Retinal pigment epithelial cell (primary cell): ENCODE measurements around the gene DAAM2.

Experiments
- DNase-seq: peaks from one replicate; pipeline ENCODE4 v3.0.0-alpha.2; 2010; ENCODE audit warnings: low read depth
- H3K4me3 ChIP-seq: 2 replicates; pipeline ENCODE4 v1.5.1; 2011; ENCODE audit warnings: mild to moderate bottlenecking, low read length, control low read depth, moderate library complexity
- CTCF ChIP-seq: conservative IDR thresholded peaks from 2 replicates; pipeline ENCODE4 v1.5.1; 2011; ENCODE audit warnings: low read depth, low read length, control low read depth, inconsistent platforms

DAAM2 gene

DNA sequence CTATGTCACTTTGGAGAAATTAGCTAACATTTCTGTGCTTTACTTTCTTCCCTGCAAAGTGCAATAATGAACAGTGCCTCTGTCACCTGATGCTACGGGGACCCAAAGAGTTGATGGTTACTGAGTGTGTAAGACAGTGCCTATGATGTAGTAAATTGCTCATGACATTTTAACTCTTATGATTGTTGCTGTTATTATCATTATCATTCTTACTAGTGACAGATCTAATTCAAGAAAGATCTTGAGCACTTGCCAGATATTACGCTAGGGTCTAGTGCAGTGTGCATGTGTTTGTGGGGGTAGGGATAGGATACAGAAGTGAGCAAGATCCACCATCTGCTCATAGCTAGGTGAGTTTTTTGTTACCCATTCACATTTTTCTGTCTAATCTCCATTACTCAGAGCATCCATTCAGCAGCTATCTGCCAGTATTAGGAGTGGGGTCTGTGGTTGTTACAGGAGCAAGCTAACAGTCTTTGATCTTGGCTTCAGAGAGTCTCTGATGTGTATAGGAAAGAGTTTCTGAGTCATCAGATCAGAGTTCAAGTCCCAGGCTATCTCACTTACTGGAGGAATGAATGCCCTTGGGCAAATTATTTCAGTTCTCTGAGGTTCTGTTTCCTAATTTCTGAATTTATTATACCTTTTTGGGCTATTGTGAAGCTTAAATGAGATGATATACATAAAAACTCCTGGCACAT lies 33.1 kb upstream of the DAAM2 start:
- no peak for DNase-seq
- TF ChIP-seq CTCF: no peak

DNA sequence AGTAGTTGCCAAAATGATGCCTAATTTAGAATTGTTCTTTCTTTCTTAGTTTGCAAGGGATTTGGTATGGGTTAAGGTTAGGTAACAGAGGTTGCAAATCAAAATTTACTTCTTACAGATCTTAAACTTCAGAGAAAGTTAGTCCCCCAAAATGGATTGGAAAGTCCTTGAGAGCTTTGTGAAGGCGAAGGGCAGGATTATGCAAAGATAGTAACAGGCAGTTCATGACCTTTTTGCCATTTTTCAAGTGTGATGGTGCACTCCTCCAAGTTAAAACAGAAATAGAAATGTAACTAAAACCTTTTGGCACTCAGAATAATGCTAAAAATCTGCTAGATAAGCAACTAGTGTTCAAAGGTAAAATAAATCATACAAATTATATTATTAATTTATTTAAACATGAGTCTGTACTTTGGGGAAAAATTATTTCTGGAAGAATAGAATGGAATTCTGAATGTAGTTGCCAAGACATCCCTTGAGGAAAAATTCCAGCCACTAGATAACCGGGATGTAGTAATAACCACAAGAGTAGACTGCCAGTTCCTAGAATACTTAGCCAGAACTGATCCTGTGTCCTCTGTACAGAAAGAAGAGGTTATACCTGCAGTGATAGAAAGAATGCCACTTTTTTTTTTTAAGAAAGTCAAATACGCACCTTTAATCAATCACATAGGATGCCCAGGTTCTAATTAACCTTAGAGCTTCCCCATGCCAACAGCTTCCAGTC lies 31.8 kb upstream of the DAAM2 start:
- TF ChIP-seq CTCF: no peak
- DNase-seq: no peak
- no peak overlapping the region for H3K4me3 ChIP-seq

More for the DNA sequence above, 33.1 kb upstream of the DAAM2 start:
- no peak overlapping the region for H3K4me3 ChIP-seq

DNA sequence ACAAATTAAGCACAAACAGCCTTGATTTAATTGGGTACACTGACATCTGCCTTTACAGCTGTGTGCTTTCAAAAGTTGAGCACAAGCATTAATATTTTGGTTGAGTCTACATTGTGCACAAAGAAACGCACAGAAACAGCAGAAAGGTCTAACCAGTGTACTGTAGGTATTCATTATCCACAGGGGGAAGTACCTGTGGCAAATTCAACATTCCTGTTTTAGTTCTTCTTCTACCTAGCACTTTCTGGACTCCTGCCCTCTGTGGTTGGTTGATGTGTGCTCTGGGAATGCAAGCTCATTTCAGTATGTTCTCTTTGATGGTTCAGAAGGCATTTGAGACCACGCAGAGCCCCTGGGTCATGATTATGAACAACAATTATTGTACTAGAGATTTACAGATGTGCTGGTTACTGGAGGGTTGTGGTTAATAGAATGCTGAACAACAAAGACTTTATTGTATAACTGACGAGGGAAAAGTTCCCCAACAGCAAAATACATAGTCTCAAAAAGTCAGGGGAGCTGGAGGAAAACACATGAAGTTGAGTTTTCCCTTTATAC lies 26.6 kb upstream of the DAAM2 start:
- no peak for DNase-seq
- H3K4me3 ChIP-seq: no peak overlapping the region
- no peak for TF ChIP-seq CTCF

DNA sequence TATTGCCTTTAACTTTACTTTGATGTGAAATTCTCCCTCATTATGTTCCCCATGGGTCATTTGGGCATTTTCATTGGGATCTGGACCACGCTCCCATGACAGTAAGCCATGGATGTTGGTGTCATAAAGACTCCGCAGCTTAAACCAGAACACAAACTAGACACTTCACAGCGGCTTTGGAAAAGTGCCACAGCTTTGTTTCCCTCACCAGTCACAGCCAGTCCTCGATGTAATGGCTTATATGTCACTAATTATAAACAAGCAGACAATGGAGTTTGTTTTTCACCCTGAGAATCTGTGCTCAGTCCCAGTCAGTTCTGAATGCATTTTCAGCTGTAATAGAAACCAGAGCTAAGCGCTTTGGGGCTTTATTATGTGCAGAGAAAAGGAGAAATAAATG lies 23.2 kb upstream of the DAAM2 start:
- no peak overlapping the region for H3K4me3 ChIP-seq
- TF ChIP-seq CTCF: no peak
- DNase-seq: no peak

DNA sequence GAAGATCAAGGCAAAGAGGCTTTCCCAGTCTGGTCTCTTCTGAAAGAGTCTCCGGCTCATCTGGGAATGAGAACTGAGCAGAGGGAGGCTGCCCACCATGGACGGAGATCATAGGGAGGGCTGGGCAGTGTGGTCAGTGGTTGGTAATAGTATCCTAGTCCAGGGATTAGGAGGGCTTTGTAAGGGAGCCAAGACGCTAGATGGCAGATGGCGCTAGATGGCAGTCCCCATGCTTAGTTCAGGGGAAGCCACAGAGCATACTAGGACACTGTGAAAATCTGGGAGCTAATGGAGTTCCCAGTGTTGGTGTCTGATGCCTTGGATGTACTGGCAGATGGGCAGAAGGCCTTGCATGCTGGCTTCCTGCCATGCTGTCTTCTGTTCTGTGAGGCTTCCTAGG lies 21.7 kb upstream of the DAAM2 start:
- no peak for TF ChIP-seq CTCF
- no peak for DNase-seq

GRCh38 chr6:39772559-39773273 lies 19.5 kb upstream of the DAAM2 start:
- DNase-seq: no peak
- TF ChIP-seq CTCF: no peak
- no peak overlapping the region for H3K4me3 ChIP-seq

More for the DNA sequence above, 21.7 kb upstream of the DAAM2 start:
- no peak overlapping the region for H3K4me3 ChIP-seq
